SU-DHL-6 (cell line): ENCODE data around the gene ALDH3A2.

Experiments
- EZH2phosphoT487 ChIP-seq: fragments of 200-600 bp; sonication (generic), shearing (Covaris generic); conservative IDR thresholded peaks from 2 replicates; pipeline ENCODE4 v1.6.1; 2018; ENCODE audit warnings: mild to moderate bottlenecking, antibody characterized with exemption, low read length, moderate library complexity, mixed read lengths
- TF ChIP-seq, protein P1 (sequence below): fragments of 200-600 bp; sonication (generic); IDR thresholded peaks from one replicate; pipeline ENCODE4 v1.5.1; 2017; ENCODE audit warnings: antibody characterized with exemption, mild to moderate bottlenecking, low read length, moderate library complexity; ENCODE audit not compliant: insufficient read depth, poor library complexity, severe bottlenecking

DNA sequence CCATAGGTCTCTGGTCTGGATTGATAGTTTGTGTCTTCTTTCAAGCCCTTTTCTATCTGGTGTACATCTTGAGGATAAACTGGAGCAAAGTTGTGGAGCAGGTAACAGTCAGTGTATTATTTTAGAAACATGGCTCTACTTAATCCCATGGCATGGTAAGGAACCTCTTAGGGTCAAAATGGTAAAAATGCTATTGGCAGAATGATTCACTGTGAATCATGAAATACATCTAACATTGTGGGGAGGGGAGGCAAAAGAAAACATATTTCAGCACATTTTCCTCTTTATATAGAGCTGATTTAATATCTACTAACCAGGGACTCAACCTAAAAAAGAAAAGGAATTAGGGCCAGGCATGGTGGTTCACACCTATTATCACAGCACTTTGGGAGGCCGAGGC is 17.9 kb upstream of the ALDH3A2 start:
- TF ChIP-seq, protein P1, sequence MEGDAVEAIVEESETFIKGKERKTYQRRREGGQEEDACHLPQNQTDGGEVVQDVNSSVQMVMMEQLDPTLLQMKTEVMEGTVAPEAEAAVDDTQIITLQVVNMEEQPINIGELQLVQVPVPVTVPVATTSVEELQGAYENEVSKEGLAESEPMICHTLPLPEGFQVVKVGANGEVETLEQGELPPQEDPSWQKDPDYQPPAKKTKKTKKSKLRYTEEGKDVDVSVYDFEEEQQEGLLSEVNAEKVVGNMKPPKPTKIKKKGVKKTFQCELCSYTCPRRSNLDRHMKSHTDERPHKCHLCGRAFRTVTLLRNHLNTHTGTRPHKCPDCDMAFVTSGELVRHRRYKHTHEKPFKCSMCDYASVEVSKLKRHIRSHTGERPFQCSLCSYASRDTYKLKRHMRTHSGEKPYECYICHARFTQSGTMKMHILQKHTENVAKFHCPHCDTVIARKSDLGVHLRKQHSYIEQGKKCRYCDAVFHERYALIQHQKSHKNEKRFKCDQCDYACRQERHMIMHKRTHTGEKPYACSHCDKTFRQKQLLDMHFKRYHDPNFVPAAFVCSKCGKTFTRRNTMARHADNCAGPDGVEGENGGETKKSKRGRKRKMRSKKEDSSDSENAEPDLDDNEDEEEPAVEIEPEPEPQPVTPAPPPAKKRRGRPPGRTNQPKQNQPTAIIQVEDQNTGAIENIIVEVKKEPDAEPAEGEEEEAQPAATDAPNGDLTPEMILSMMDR: no peak
- no peak for TF ChIP-seq EZH2phosphoT487
